IMR-90 (cell line): ENCODE results near the gene HRAS.

Source experiments
- CEBPB ChIP-seq: IDR thresholded peaks from 2 replicates; pipeline ENCODE4 v1.6.1; 2012; ENCODE audit warnings: low read depth, low read length, improper control_type of control experiment
- CTCF ChIP-seq: conservative IDR thresholded peaks from 2 replicates; pipeline ENCODE4 v1.5.1; 2012; ENCODE audit warnings: mild to moderate bottlenecking, low read depth, low read length, improper control_type of control experiment
- ELK1 ChIP-seq: fragments of 150-350 bp; IDR thresholded peaks from 2 replicates; pipeline ENCODE4 v1.6.1; 2016; ENCODE audit warnings: low read depth, mild to moderate bottlenecking, low read length, moderate library complexity, borderline replicate concordance
- MAFK ChIP-seq: IDR thresholded peaks from 2 replicates; pipeline ENCODE4 v1.6.1; 2012; ENCODE audit warnings: low read depth, low read length, improper control_type of control experiment
- MAZ ChIP-seq: IDR thresholded peaks from 2 replicates; pipeline ENCODE4 v1.6.1; 2012; ENCODE audit warnings: low read depth, mild to moderate bottlenecking, low read length, improper control_type of control experiment, moderate library complexity, borderline replicate concordance
- MXI1 ChIP-seq: IDR thresholded peaks from 2 replicates; pipeline ENCODE4 v1.6.1; 2012; ENCODE audit warnings: low read depth, mild to moderate bottlenecking, low read length, moderate library complexity, borderline replicate concordance
- POLR2A ChIP-seq: IDR thresholded peaks from 2 replicates; pipeline ENCODE4 v1.6.1; 2012; ENCODE audit warnings: mild to moderate bottlenecking, low read depth, low read length
- RFX5 ChIP-seq: IDR thresholded peaks from 2 replicates; pipeline ENCODE4 v1.8.0; 2012; ENCODE audit warnings: low read depth, mild to moderate bottlenecking, low read length, moderate library complexity
- SMC3 ChIP-seq: fragments of 150-350 bp; IDR thresholded peaks from 2 replicates; pipeline ENCODE4 v1.6.1; 2016; ENCODE audit warnings: low read depth, mild to moderate bottlenecking, antibody characterized with exemption, low read length, moderate library complexity
- TF ChIP-seq, protein P1 (sequence below): fragments of 150-350 bp; IDR thresholded peaks from 2 replicates; pipeline ENCODE4 v1.6.1; 2017; ENCODE audit warnings: mild to moderate bottlenecking, antibody characterized with exemption, low read length, low read depth

GRCh38 chr11:575313-575995 is 40.1 kb upstream of the HRAS start:
- TF ChIP-seq CTCF (no peak), POLR2A (no peak), MAZ (peak; percentile 46; the same call in 1 of the 2 replicates), RFX5 (no peak), CEBPB (no peak), SMC3 (no peak), ELK1 (no peak), MXI1 (0 out of 2 replicates have a peak, but pooled peaks have one; percentile 31), MAFK (no peak)
- TF ChIP-seq, protein P1, sequence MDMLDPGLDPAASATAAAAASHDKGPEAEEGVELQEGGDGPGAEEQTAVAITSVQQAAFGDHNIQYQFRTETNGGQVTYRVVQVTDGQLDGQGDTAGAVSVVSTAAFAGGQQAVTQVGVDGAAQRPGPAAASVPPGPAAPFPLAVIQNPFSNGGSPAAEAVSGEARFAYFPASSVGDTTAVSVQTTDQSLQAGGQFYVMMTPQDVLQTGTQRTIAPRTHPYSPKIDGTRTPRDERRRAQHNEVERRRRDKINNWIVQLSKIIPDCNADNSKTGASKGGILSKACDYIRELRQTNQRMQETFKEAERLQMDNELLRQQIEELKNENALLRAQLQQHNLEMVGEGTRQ = no peak
